HEK293 (cell line): ENCODE results near the gene HPCA.

Source experiments
- CTCF ChIA-PET: fragments of 350-600 bp; formaldehyde crosslinking; extraction: SDS; loops from one replicate; lab custom pipeline; 2021; ENCODE audit warnings: antibody characterized with exemption; lab: Yijun Ruan, JAX
- POLR2A ChIA-PET: fragments of 300-600 bp; formaldehyde crosslinking; extraction: SDS; loops from one replicate; lab custom pipeline; 2020; ENCODE audit warnings: antibody characterized with exemption, inconsistent platforms; lab: Yijun Ruan, JAX
- H3K27ac ChIP-seq: fragments of 200-500 bp; sonication (Bioruptor generic); 2 replicates; pipeline ENCODE4 v1.5.1; 2014; ENCODE audit warnings: low read depth, low read length, control low read depth, inconsistent platforms; ENCODE audit errors: extremely low read depth
- H3K36me3 ChIP-seq, 2 experiments: fragments of 200-500 bp in 1 of 2; sonication (Bioruptor generic) in 1 of 2; 1 replicate in 1 of 2; 2 replicates in 1 of 2; pipeline ENCODE4 v1.5.1; 2014 to 2017; ENCODE audit warnings: inconsistent platforms in 2 of 2, low read length in 2 of 2; ENCODE audit not compliant: control insufficient read depth in 2 of 2, insufficient read depth in 1 of 2
- H3K4me1 ChIP-seq: fragments of 200-500 bp; sonication (Bioruptor generic); 2 replicates; pipeline ENCODE4 v1.5.1; 2014; ENCODE audit warnings: mild to moderate bottlenecking, low read length, inconsistent platforms; ENCODE audit not compliant: control insufficient read depth, insufficient read depth
- H3K4me3 ChIP-seq: 2 replicates; pipeline ENCODE4 v1.5.1; 2011; ENCODE audit warnings: low read depth, mild to moderate bottlenecking, control low read depth, low read length, moderate library complexity
- H3K9me3 ChIP-seq: fragments of 200-500 bp; sonication (Bioruptor generic); 2 replicates; pipeline ENCODE4 v1.5.1; 2014; ENCODE audit warnings: low read depth, low read length, inconsistent platforms; ENCODE audit not compliant: control insufficient read depth, insufficient read depth
- GLIS2 ChIP-seq: fragments of 450-650 bp; formaldehyde crosslinking; IDR thresholded peaks from 2 replicates; pipeline ENCODE4 v1.5.1; 2016; ENCODE audit warnings: missing biosample characterization, missing genetic modification characterization
- IKZF3 ChIP-seq: fragments of 450-650 bp; IDR thresholded peaks from 2 replicates; pipeline ENCODE4 v1.5.0; 2018; ENCODE audit warnings: missing biosample characterization, mild to moderate bottlenecking, missing genetic modification characterization, moderate library complexity
- OSR2 ChIP-seq: fragments of 450-650 bp; formaldehyde crosslinking; IDR thresholded peaks from 2 replicates; pipeline ENCODE4 v1.5.1; 2016; ENCODE audit warnings: missing biosample characterization, missing genetic modification characterization
- PRDM1 ChIP-seq: fragments of 450-650 bp; formaldehyde crosslinking; IDR thresholded peaks from 2 replicates; pipeline ENCODE4; 2016; ENCODE audit warnings: missing biosample characterization, missing genetic modification characterization
- RBAK ChIP-seq: fragments of 450-650 bp; formaldehyde crosslinking; IDR thresholded peaks from 2 replicates; pipeline ENCODE4 v1.5.1; 2016; ENCODE audit warnings: missing biosample characterization, missing genetic modification characterization
- REST ChIP-seq: fragments of 450-650 bp; formaldehyde crosslinking; IDR thresholded peaks from 2 replicates; pipeline ENCODE4 v1.5.1; 2016; ENCODE audit warnings: missing biosample characterization, missing genetic modification characterization
- SP2 ChIP-seq: fragments of 450-650 bp; formaldehyde crosslinking; IDR thresholded peaks from 2 replicates; pipeline ENCODE4 v1.5.1; 2016; ENCODE audit warnings: missing biosample characterization, missing genetic modification characterization
- WT1 ChIP-seq: fragments of 450-650 bp; formaldehyde crosslinking; IDR thresholded peaks from 2 replicates; pipeline ENCODE4 v1.5.1; 2016; ENCODE audit warnings: missing biosample characterization, missing genetic modification characterization
- ZBTB1 ChIP-seq: fragments of 450-650 bp; formaldehyde crosslinking; IDR thresholded peaks from 2 replicates; pipeline ENCODE4 v1.5.1; 2016; ENCODE audit warnings: missing biosample characterization, missing genetic modification characterization
- ZBTB17 ChIP-seq: fragments of 450-650 bp; formaldehyde crosslinking; IDR thresholded peaks from 2 replicates; pipeline ENCODE4 v1.5.1; 2016; ENCODE audit warnings: missing biosample characterization, missing genetic modification characterization
- ZFP37 ChIP-seq: fragments of 450-650 bp; formaldehyde crosslinking; IDR thresholded peaks from 2 replicates; pipeline ENCODE4 v1.5.1; 2016; ENCODE audit warnings: missing biosample characterization, missing genetic modification characterization
- ZNF132 ChIP-seq: fragments of 450-650 bp; formaldehyde crosslinking; IDR thresholded peaks from 2 replicates; pipeline ENCODE4 v1.5.1; 2017; ENCODE audit warnings: missing biosample characterization, missing genetic modification characterization, borderline replicate concordance
- ZNF140 ChIP-seq: fragments of 450-650 bp; formaldehyde crosslinking; IDR thresholded peaks from 2 replicates; pipeline ENCODE4 v1.5.1; 2016; ENCODE audit warnings: missing biosample characterization, missing genetic modification characterization
- ZNF175 ChIP-seq: fragments of 450-650 bp; formaldehyde crosslinking; IDR thresholded peaks from 2 replicates; pipeline ENCODE4 v1.5.1; 2016; ENCODE audit warnings: missing biosample characterization, missing genetic modification characterization
- ZNF2 ChIP-seq: fragments of 450-650 bp; formaldehyde crosslinking; IDR thresholded peaks from 2 replicates; pipeline ENCODE4 v1.5.1; 2016; ENCODE audit warnings: missing biosample characterization, missing genetic modification characterization
- ZNF211 ChIP-seq: fragments of 450-650 bp; formaldehyde crosslinking; IDR thresholded peaks from 2 replicates; pipeline ENCODE4 v1.5.1; 2016; ENCODE audit warnings: low read depth, missing biosample characterization, missing genetic modification characterization
- ZNF223 ChIP-seq: fragments of 450-650 bp; formaldehyde crosslinking; IDR thresholded peaks from 2 replicates; pipeline ENCODE4 v1.5.1; 2016; ENCODE audit warnings: missing biosample characterization, missing genetic modification characterization
- ZNF248 ChIP-seq: fragments of 450-650 bp; formaldehyde crosslinking; IDR thresholded peaks from 2 replicates; pipeline ENCODE4 v1.5.1; 2017; ENCODE audit warnings: missing biosample characterization, missing genetic modification characterization
- ZNF266 ChIP-seq: fragments of 450-650 bp; formaldehyde crosslinking; IDR thresholded peaks from 2 replicates; pipeline ENCODE4 v1.5.1; 2016; ENCODE audit warnings: missing biosample characterization, missing genetic modification characterization, low read depth
- ZNF274 ChIP-seq, 2 experiments: fragments of 200-500 bp in 1 of 2; fragments of 450-650 bp in 1 of 2; sonication (Bioruptor generic) in 1 of 2; formaldehyde crosslinking in 1 of 2; IDR thresholded peaks; 2 replicates each; pipeline versions ENCODE4 v1.5.1 to v1.6.1; 2014 to 2016; ENCODE audit warnings: borderline replicate concordance in 1 of 2, inconsistent platforms in 1 of 2, low read length in 1 of 2, missing biosample characterization in 1 of 2, missing genetic modification characterization in 1 of 2
- ZNF280D ChIP-seq: fragments of 450-650 bp; formaldehyde crosslinking; IDR thresholded peaks from 2 replicates; pipeline ENCODE4 v1.5.1; 2016; ENCODE audit warnings: missing biosample characterization, missing genetic modification characterization
- ZNF350 ChIP-seq: fragments of 450-650 bp; formaldehyde crosslinking; IDR thresholded peaks from 2 replicates; pipeline ENCODE4 v1.5.0; 2017; ENCODE audit warnings: missing biosample characterization, mild to moderate bottlenecking, missing genetic modification characterization
- ZNF394 ChIP-seq: fragments of 450-650 bp; formaldehyde crosslinking; IDR thresholded peaks from 2 replicates; pipeline ENCODE4 v1.5.1; 2016; ENCODE audit warnings: missing biosample characterization, missing genetic modification characterization, mild to moderate bottlenecking, moderate library complexity, borderline replicate concordance
- ZNF416 ChIP-seq: fragments of 450-650 bp; formaldehyde crosslinking; IDR thresholded peaks from 2 replicates; pipeline ENCODE4 v1.5.1; 2016; ENCODE audit warnings: missing biosample characterization, missing genetic modification characterization
- ZNF549 ChIP-seq: fragments of 450-650 bp; IDR thresholded peaks from 2 replicates; pipeline ENCODE4 v1.5.1; 2018; ENCODE audit warnings: missing biosample characterization, missing genetic modification characterization, mild to moderate bottlenecking, inconsistent platforms, moderate library complexity
- ZNF623 ChIP-seq: fragments of 450-650 bp; formaldehyde crosslinking; IDR thresholded peaks from 2 replicates; pipeline ENCODE4 v1.5.1; 2016; ENCODE audit warnings: missing biosample characterization, missing genetic modification characterization
- ZNF629 ChIP-seq: fragments of 450-650 bp; formaldehyde crosslinking; IDR thresholded peaks from 2 replicates; pipeline ENCODE4 v1.5.1; 2017; ENCODE audit warnings: missing biosample characterization, missing genetic modification characterization
- ZNF664 ChIP-seq: fragments of 450-650 bp; formaldehyde crosslinking; IDR thresholded peaks from 2 replicates; pipeline ENCODE4 v1.5.1; 2016; ENCODE audit warnings: missing biosample characterization, missing genetic modification characterization
- ZNF670 ChIP-seq: fragments of 450-650 bp; formaldehyde crosslinking; IDR thresholded peaks from 2 replicates; pipeline ENCODE4 v1.5.1; 2016; ENCODE audit warnings: missing biosample characterization, missing genetic modification characterization, low read depth
- ZNF843 ChIP-seq: fragments of 450-650 bp; formaldehyde crosslinking; IDR thresholded peaks from 2 replicates; pipeline ENCODE4 v1.5.1; 2016; ENCODE audit warnings: missing biosample characterization, missing genetic modification characterization
- ZSCAN16 ChIP-seq: fragments of 450-650 bp; formaldehyde crosslinking; IDR thresholded peaks from 2 replicates; pipeline ENCODE4 v1.5.1; 2016; ENCODE audit warnings: missing biosample characterization, missing genetic modification characterization
- TF ChIP-seq, protein P1 (sequence below): fragments of 450-650 bp; formaldehyde crosslinking; IDR thresholded peaks from 2 replicates; pipeline ENCODE4 v1.5.1; 2017; ENCODE audit warnings: missing biosample characterization, missing genetic modification characterization

Gene HPCA

GRCh38 chr1:32893198-32894018 lies 7.1 kb downstream of the HPCA start:
- CTCF ChIA-PET, result interaction anchor here (0.6 to 4.9 kb wide), 11 partner anchors 10 to 252 kb away, joined by 3 to 50 read pairs (median 5); no protein-coding TSS in a partner anchor
- Histone ChIP-seq H3K4me3 (peak overlapping the region; percentile 10), H3K27ac (no peak overlapping the region), H3K4me1 (no peaks in the 10 kb centered on the region), H3K9me3 (no peaks in the 10 kb centered on the region), H3K36me3 (no peaks in the 10 kb centered on the region)
- POLR2A ChIA-PET, result no interaction called here
- TF ChIP-seq ZFP37 (tag by site-specific recombination) (no peak), ZNF140 (tag by site-specific recombination) (no peak), REST (no peak), ZNF670 (no peak), GLIS2 (tag by site-specific recombination) (peak; percentile 31), ZNF416 (tag by site-specific recombination) (no peak), ZSCAN16 (tag by site-specific recombination) (no peak), ZNF664 (no peak), ZBTB1 (tag by site-specific recombination) (no peak), ZNF248 (no peak), ZNF211 (tag by site-specific recombination) (no peak), ZNF629 (tag by site-specific recombination) (no peak), ZNF623 (tag by site-specific recombination) (no peak), IKZF3 (no peak), SP2 (tag by site-specific recombination) (peak; percentile 50), ZNF223 (tag by site-specific recombination) (no peak), PRDM1 (tag by site-specific recombination) (no peak), ZNF280D (no peak), OSR2 (tag by site-specific recombination) (no peak), ZNF549 (tag by site-specific recombination) (no peak), ZBTB17 (tag by site-specific recombination) (no peak), ZNF175 (tag by site-specific recombination) (no peak), ZNF266 (tag by site-specific recombination) (no peak), ZNF274 (IDR thresholded peaks at IDR 0.05; ENCODE audit: low read length) (no peak), ZNF274 (tag by site-specific recombination; IDR thresholded peaks at IDR 0.05; ENCODE audit: borderline replicate concordance) (no peak), ZNF350 (tag by site-specific recombination) (no peak), ZNF132 (tag by site-specific recombination) (no peak), ZNF843 (tag by site-specific recombination) (no peak), RBAK (no peak), ZNF394 (tag by site-specific recombination) (no peak), WT1 (tag by site-specific recombination) (peak; percentile 86), ZNF2 (tag by site-specific recombination) (no peak)
- TF ChIP-seq, protein P1, sequence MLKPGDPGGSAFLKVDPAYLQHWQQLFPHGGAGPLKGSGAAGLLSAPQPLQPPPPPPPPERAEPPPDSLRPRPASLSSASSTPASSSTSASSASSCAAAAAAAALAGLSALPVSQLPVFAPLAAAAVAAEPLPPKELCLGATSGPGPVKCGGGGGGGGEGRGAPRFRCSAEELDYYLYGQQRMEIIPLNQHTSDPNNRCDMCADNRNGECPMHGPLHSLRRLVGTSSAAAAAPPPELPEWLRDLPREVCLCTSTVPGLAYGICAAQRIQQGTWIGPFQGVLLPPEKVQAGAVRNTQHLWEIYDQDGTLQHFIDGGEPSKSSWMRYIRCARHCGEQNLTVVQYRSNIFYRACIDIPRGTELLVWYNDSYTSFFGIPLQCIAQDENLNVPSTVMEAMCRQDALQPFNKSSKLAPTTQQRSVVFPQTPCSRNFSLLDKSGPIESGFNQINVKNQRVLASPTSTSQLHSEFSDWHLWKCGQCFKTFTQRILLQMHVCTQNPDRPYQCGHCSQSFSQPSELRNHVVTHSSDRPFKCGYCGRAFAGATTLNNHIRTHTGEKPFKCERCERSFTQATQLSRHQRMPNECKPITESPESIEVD (tag by site-specific recombination), result no peak
